K562 (cell line): ENCODE data around the gene MYBPH. TPM values are rescaled to one million over a fixed set of nuclear protein-coding genes. Genes with fewer than 3 reads are reported as not detected.

Experiments used
- ATAC-seq: fragments of 200-7000 bp; cut with Tn5 transposase; 3 replicates; pipeline ENCODE4 v1.9.1; 2020; ENCODE audit warnings: moderate library complexity
- BruUV-seq: library from RNA; stranded (reverse); fragments of 400-500 nt; replicated peaks from 2 replicates; lab custom pipeline; 2021; lab: Mats Ljungman, UMichigan
- CTCF ChIA-PET: fragments of 300-600 bp; formaldehyde crosslinking; extraction: SDS; loops from one replicate; lab custom pipeline; 2021; ENCODE audit warnings: low intra/inter-chr PET ratio; lab: Yijun Ruan, JAX
- POLR2A ChIA-PET: fragments of 300-600, 350-650 bp; sonication (Branson Sonifier 250); formaldehyde crosslinking; extraction: SDS; loops from one replicate; lab custom pipeline; 2021; ENCODE audit warnings: antibody characterized with exemption, inconsistent platforms; lab: Yijun Ruan, JAX
- DNase-seq, 4 experiments: peaks; one replicate each; pipeline versions ENCODE4 v3.0.0 to v3.0.0-alpha.2; 2011 to 2018; ENCODE audit warnings: low spot score in 3 of 4, mixed read lengths in 3 of 4; ENCODE audit errors: extremely low read depth in 1 of 4
- FAIRE-seq: peaks from 2 replicates; lab custom pipeline; 2011; peaks lifted over from hg19 to GRCh38; lab: Jason Lieb, UNC
- H2AFZ ChIP-seq: 2 replicates; pipeline ENCODE4 v1.6.0; 2011; ENCODE audit warnings: low read depth, low read length, control low read depth, inconsistent platforms
- H3K27ac ChIP-seq: fragments of 200-600 bp; 3 replicates; pipeline ENCODE4 v1.8.0; 2011; ENCODE audit warnings: low read depth, mild to moderate bottlenecking, control low read depth, inconsistent platforms, low read length, moderate library complexity, mixed read lengths; ENCODE audit errors: extremely low read depth
- H3K27me3 ChIP-seq, 2 experiments: fragments of 300-600 bp in 1 of 2; 2 replicates in 1 of 2; 3 replicates in 1 of 2; pipeline versions ENCODE4 v1.6.0 to v1.8.0; 2011; ENCODE audit warnings: inconsistent platforms in 2 of 2, low read length in 2 of 2, mild to moderate bottlenecking in 1 of 2, mixed read lengths in 1 of 2, moderate library complexity in 1 of 2; ENCODE audit not compliant: control insufficient read depth in 2 of 2, insufficient read depth in 2 of 2
- H3K36me3 ChIP-seq: fragments of 300-600 bp; 3 replicates; pipeline ENCODE4 v1.8.0; 2011; ENCODE audit warnings: mild to moderate bottlenecking, low read length, inconsistent platforms; ENCODE audit not compliant: control insufficient read depth, insufficient read depth
- H3K4me1 ChIP-seq, 2 experiments: fragments of 200-600 bp in 1 of 2; replicated peaks in 1 of 2; 2 replicates in 1 of 2; 3 replicates in 1 of 2; pipeline versions ENCODE4 v1.5.1 to v1.8.0; 2011; ENCODE audit warnings: inconsistent platforms in 2 of 2, low read length in 2 of 2, mild to moderate bottlenecking in 1 of 2, mixed read lengths in 1 of 2, moderate library complexity in 1 of 2; ENCODE audit not compliant: control insufficient read depth in 2 of 2, insufficient read depth in 2 of 2
- H3K4me2 ChIP-seq: 2 replicates; pipeline ENCODE4 v1.6.1; 2011; ENCODE audit warnings: low read length, control low read depth, inconsistent platforms, mixed read lengths; ENCODE audit not compliant: insufficient read depth
- H3K4me3 ChIP-seq: fragments of 200-600 bp; sonication (generic), shearing (Covaris generic); 2 replicates; pipeline ENCODE4 v1.5.1; 2016; ENCODE audit warnings: control low read depth, inconsistent platforms
- H3K79me2 ChIP-seq: fragments of 200-600 bp; 3 replicates; pipeline ENCODE4 v1.8.0; 2011; ENCODE audit warnings: low read length, inconsistent platforms; ENCODE audit not compliant: control insufficient read depth, insufficient read depth
- H3K9ac ChIP-seq, 2 experiments: 2 replicates each; pipeline versions ENCODE4 v1.6.0 to v1.6.1; 2011; ENCODE audit warnings: low read depth in 2 of 2, low read length in 2 of 2, control low read depth in 1 of 2, inconsistent platforms in 1 of 2, mild to moderate bottlenecking in 1 of 2, mixed read lengths in 1 of 2; ENCODE audit not compliant: insufficient read depth in 1 of 2
- H3K9me1 ChIP-seq: one replicate; pipeline ENCODE4 v1.6.0; 2011; ENCODE audit warnings: inconsistent platforms, mild to moderate bottlenecking, low read length, moderate library complexity; ENCODE audit not compliant: control insufficient read depth, insufficient read depth
- H3K9me3 ChIP-seq: replicated peaks from 2 replicates; pipeline ENCODE4 v1.5.1; 2011; ENCODE audit warnings: low read depth, low read length, inconsistent platforms; ENCODE audit not compliant: control insufficient read depth, insufficient read depth
- H4K20me1 ChIP-seq: replicated peaks from 2 replicates; pipeline ENCODE4 v1.6.1; 2011; ENCODE audit warnings: low read length, inconsistent platforms, mixed read lengths; ENCODE audit not compliant: control insufficient read depth, insufficient read depth
- EP300 ChIP-seq: IDR thresholded peaks from 2 replicates; pipeline ENCODE4 v1.6.1; 2012; ENCODE audit warnings: low read length, improper control_type of control experiment
- HMG20B ChIP-seq: fragments of 250-450 bp; sonication (Bioruptor Pico); IDR thresholded peaks from 2 replicates; pipeline ENCODE4 v1.5.0; 2021; ENCODE audit warnings: mild to moderate bottlenecking
- KLF1 ChIP-seq: fragments of 450-650 bp; IDR thresholded peaks from 2 replicates; pipeline ENCODE4 v1.6.1; 2016; ENCODE audit warnings: missing genetic modification characterization, missing compliant biosample characterization
- WGBS: fragments of 100-300 bp; shearing (Covaris generic); methylation state at CpG from one replicate; pipeline ENCODE4 v1.1.6; 2016; ENCODE audit warnings: low coverage, mixed read lengths; ENCODE audit not compliant: insufficient coverage; ENCODE audit errors: missing lambda C conversion rate; 5-methylcytosine and 5-hydroxymethylcytosine counted together
- in situ Hi-C: fragments of 300-500 bp; cut with MboI; formaldehyde crosslinking; loops from 4 replicates; pipeline ENCODE4 v1.15.0; 2018; ENCODE audit warnings: inconsistent platforms, mixed read lengths
- intact Hi-C: fragments of 100-400 bp; cut with micrococcal nuclease; formaldehyde crosslinking; loops from 2 replicates; pipeline ENCODE4 v1.14.2; 2022
- polyA plus RNA-seq, 8 experiments: library from polyadenylated mRNA; depleted of rRNA in 4 of 8; stranded (reverse) in 5 of 8; unstranded in 3 of 8; fragments of >200 nt; fragmentation: Nextera tagmentation in 2 of 8; fragmentation: Illumina TruSeq in 1 of 8; extraction: Ambion mirVana in 2 of 8; extraction: Trizol in 1 of 8; gene quantifications; 2 replicates each; pipeline versions ENCODE4 v1.2.1 to v1.2.3, GENCODE V29; 2011 to 2014; ENCODE audit warnings: inconsistent platforms in 1 of 8, missing spikeins in 1 of 8
- total RNA-seq, 7 experiments: library from RNA; depleted of rRNA in 6 of 7; stranded (reverse); fragments of >200 nt in 6 of 7; fragmentation: Illumina TruSeq in 2 of 7; extraction: Trizol in 2 of 7; gene quantifications; 2 replicates each; pipeline versions ENCODE4 v1.2.1 to v1.2.3, GENCODE V29; 2011 to 2021; ENCODE audit warnings: low replicate concordance in 1 of 7
- TF ChIP-seq, protein P1 (sequence below), 2 experiments: fragments of 450-650 bp; formaldehyde crosslinking in 1 of 2; IDR thresholded peaks; 2 replicates each; pipeline versions ENCODE4 v1.4.0 to v1.6.1; 2014 to 2020; ENCODE audit warnings: mild to moderate bottlenecking in 2 of 2, borderline replicate concordance in 1 of 2, low read depth in 1 of 2

MYBPH gene
- total and polyA plus RNA-seq, 9 of the 15 experiments (the other 6 are each of a cell fraction or from before 2014, with no cell fraction given): 0.13 TPM; not detected in 8

DNA sequence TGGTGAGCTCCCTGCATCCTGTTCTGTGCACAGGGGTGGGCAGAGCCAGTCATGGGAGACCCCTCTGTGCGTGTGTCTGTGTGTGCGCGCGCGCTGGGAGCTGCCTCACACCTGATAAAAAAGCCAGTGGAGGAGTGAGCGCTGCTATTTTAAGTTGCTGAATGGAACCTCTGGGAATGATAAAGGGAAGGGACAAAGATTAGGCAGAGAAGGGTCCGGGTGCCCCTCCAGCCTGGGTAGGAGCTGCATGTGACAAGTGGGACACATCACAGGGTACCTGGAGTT is 47.3 kb downstream of the MYBPH start:
- 0% methylated on average over 6 of the region's 7 CpGs for WGBS
- H3K79me2 ChIP-seq: no peaks in the 10 kb centered on the region
- H3K27ac ChIP-seq: no peak overlapping the region
- no peak overlapping the region for H2AFZ ChIP-seq
- no TSS peak for BruUV-seq
- H3K4me1 ChIP-seq: peaks cover 0 to 16% of the 10 kb centered on the region in 2 experiments; a peak in 2 of 5 replicates
- DNase-seq (no peak), FAIRE-seq (no peak), ATAC-seq (no peak)
- intact Hi-C loops: no loop called here
- no peaks in the 10 kb centered on the region for H3K36me3 ChIP-seq
- no peak overlapping the region for H3K9ac ChIP-seq
- H3K4me3 ChIP-seq: no peak overlapping the region
- H3K27me3 ChIP-seq: peaks cover 5 to 71% of the 10 kb centered on the region in 2 experiments; a peak in 4 of 5 replicates
- in situ Hi-C loops: no loop called here
- H3K4me2 ChIP-seq: no peak overlapping the region
- ChIA-PET CTCF (no interaction called here), POLR2A (interaction anchor here (0.6 to 1.5 kb wide), 3 partner anchors 10 to 62 kb away, joined by 3 to 4 read pairs (median 3); no protein-coding TSS in a partner anchor)
- H3K9me3 ChIP-seq: no peaks in the 10 kb centered on the region
- TF ChIP-seq, protein P1, sequence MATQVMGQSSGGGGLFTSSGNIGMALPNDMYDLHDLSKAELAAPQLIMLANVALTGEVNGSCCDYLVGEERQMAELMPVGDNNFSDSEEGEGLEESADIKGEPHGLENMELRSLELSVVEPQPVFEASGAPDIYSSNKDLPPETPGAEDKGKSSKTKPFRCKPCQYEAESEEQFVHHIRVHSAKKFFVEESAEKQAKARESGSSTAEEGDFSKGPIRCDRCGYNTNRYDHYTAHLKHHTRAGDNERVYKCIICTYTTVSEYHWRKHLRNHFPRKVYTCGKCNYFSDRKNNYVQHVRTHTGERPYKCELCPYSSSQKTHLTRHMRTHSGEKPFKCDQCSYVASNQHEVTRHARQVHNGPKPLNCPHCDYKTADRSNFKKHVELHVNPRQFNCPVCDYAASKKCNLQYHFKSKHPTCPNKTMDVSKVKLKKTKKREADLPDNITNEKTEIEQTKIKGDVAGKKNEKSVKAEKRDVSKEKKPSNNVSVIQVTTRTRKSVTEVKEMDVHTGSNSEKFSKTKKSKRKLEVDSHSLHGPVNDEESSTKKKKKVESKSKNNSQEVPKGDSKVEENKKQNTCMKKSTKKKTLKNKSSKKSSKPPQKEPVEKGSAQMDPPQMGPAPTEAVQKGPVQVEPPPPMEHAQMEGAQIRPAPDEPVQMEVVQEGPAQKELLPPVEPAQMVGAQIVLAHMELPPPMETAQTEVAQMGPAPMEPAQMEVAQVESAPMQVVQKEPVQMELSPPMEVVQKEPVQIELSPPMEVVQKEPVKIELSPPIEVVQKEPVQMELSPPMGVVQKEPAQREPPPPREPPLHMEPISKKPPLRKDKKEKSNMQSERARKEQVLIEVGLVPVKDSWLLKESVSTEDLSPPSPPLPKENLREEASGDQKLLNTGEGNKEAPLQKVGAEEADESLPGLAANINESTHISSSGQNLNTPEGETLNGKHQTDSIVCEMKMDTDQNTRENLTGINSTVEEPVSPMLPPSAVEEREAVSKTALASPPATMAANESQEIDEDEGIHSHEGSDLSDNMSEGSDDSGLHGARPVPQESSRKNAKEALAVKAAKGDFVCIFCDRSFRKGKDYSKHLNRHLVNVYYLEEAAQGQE (IDR thresholded peaks at IDR 0.05; ENCODE audit: borderline replicate concordance): no peak
- TF ChIP-seq, protein P1 (CRISPR knock-in tag; IDR thresholded peaks at IDR 0.05; ENCODE audit: low read depth): no peak
- TF ChIP-seq EP300: no peak
- TF ChIP-seq HMG20B: no peak
- no peak for TF ChIP-seq KLF1 (tag)
- H4K20me1 ChIP-seq: peaks cover 24% of the 10 kb centered on the region
- H3K9me1 ChIP-seq: no peaks in the 10 kb centered on the region
